ENCODE data around the gene KCNN3. TPM values are rescaled to one million over a fixed set of nuclear protein-coding genes. Genes with fewer than 3 reads are reported as not detected.

The KCNN3 gene
- total and polyA plus RNA-seq, 2 of the 13 experiments (the other 11 are each of a cell fraction or from before 2014, with no cell fraction given): not detected

GRCh38 chr1:154767315-154768240, 102.5 kb downstream of the KCNN3 start:
- H3K4me2 ChIP-seq (ENCODE audit: low read depth, low read length): no peak overlapping the region
- H3K27ac ChIP-seq (ENCODE audit: extremely low read length, insufficient read depth, low read length): no peak overlapping the region
- ChIA-PET POLR2A (no interaction called here), CTCF (ENCODE audit: low intra/inter-chr PET ratio, low total read pairs) (no interaction called here)
- 24% methylated on average over 9 of the region's 9 CpGs for WGBS (ENCODE audit: low lambda C conversion rate)
- no peaks in the 10 kb centered on the region for H4K20me1 ChIP-seq (ENCODE audit: insufficient read depth, low read length)
- H3K4me3 ChIP-seq (replicated peaks in 1 of 3; ENCODE audit: insufficient read depth in 1 of 3, low read depth in 2 of 3, low read length in 3 of 3): no peak overlapping the region
- in situ Hi-C loops (cut with HindIII; ENCODE audit: extremely low pct_ligation_motif_present, low pct_unique_long_range_greater_than_20kb): loop anchor here (5.0 to 10.0 kb wide), 2 partner anchors 110 to 203 kb away; partner anchors contain the start of gene CHRNB2
- no peak for DNase-seq (ENCODE audit: low spot score)
- no peaks in the 10 kb centered on the region for H3K9me3 ChIP-seq (ENCODE audit: low read length)
- BruUV-seq (replicated peaks): no TSS peak
- no peaks in the 10 kb centered on the region for H3K36me3 ChIP-seq (replicated peaks in 1 of 2; ENCODE audit: control insufficient read depth in 1 of 2, insufficient read depth in 2 of 2, low read length in 2 of 2)
- no peak overlapping the region for H2AFZ ChIP-seq (ENCODE audit: low read length)
- intact Hi-C loops (cut with micrococcal nuclease; ENCODE audit: unreplicated experiment): no loop called here
- ATAC-seq: no peak
- TF ChIP-seq ZNF484 (CRISPR knock-in tag; IDR thresholded peaks at IDR 0.05; ENCODE audit: borderline replicate concordance, low read depth) (no peak), ZNF24 (IDR thresholded peaks at IDR 0.05) (no peak), ZNF557 (CRISPR knock-in tag; IDR thresholded peaks at IDR 0.05) (no peak), ISX (CRISPR knock-in tag; conservative IDR thresholded peaks at IDR 0.05) (no peak), ZNF687 (CRISPR knock-in tag; IDR thresholded peaks at IDR 0.05) (no peak), ZNF768 (CRISPR knock-in tag; IDR thresholded peaks at IDR 0.05) (peak; percentile 72; the same call in 1 of the 2 replicates), BRD4 (CRISPR knock-in tag; IDR thresholded peaks at IDR 0.05) (no peak), ZNF776 (CRISPR knock-in tag; IDR thresholded peaks at IDR 0.05) (no peak)
- H3K27me3 ChIP-seq (ENCODE audit: control insufficient read depth in 1 of 2, insufficient read depth in 2 of 2, low read length in 2 of 2): peaks cover 0 to 1% of the 10 kb centered on the region in 2 experiments; a peak in 1 of 5 replicates
- no peaks in the 10 kb centered on the region for H3K4me1 ChIP-seq (ENCODE audit: insufficient read depth, low read length)
- H3K9ac ChIP-seq (ENCODE audit: insufficient read depth, low read depth, low read length): no peak overlapping the region
- H3K79me2 ChIP-seq (ENCODE audit: insufficient read depth, low read length): no peaks in the 10 kb centered on the region
- no peak for FAIRE-seq

Measured in HepG2 (cell line).